ENCODE data around the gene IFI27L2.

Gene IFI27L2

GRCh38 chr14:94173885-94174603 lies 44.6 kb upstream of the IFI27L2 start, which contains the start of gene PPP4R4:
PPP4R4 (plus strand) TSS chr14:94174322; CDS start chr14:94174466, 144 bp downstream.
- TF ChIP-seq, protein P1, sequence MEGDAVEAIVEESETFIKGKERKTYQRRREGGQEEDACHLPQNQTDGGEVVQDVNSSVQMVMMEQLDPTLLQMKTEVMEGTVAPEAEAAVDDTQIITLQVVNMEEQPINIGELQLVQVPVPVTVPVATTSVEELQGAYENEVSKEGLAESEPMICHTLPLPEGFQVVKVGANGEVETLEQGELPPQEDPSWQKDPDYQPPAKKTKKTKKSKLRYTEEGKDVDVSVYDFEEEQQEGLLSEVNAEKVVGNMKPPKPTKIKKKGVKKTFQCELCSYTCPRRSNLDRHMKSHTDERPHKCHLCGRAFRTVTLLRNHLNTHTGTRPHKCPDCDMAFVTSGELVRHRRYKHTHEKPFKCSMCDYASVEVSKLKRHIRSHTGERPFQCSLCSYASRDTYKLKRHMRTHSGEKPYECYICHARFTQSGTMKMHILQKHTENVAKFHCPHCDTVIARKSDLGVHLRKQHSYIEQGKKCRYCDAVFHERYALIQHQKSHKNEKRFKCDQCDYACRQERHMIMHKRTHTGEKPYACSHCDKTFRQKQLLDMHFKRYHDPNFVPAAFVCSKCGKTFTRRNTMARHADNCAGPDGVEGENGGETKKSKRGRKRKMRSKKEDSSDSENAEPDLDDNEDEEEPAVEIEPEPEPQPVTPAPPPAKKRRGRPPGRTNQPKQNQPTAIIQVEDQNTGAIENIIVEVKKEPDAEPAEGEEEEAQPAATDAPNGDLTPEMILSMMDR (conservative IDR thresholded peaks at IDR 0.05; ENCODE audit: low read length), result no peak
- peak within 1 kb of the TSS; percentile 56 for H3K4me3 ChIP-seq (ENCODE audit: low read length)
- peak; percentile 66 for DNase-seq (ENCODE audit: low read depth)

DNA sequence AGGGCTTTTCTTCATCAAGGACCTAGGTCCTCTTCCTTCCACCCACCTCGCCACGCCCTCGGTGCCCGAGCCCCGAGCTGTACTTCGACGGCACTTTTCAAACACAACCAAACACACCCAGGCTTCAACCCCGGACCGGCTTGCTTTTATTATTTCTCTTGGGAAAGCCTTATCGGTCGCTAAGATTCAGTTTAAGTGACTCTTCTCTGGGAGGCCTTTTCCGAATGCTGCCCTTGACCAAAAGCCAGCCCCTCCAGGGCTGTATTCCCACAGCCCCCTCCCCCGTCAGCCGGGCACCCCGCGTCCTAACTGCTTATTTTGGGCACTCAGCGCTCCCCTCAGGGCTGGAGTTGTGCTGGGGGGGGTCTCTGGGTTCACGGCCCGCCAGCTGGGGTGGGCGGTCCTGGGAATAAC lies 44.1 kb upstream of the IFI27L2 start:
- peak overlapping the region; percentile 56 for H3K4me3 ChIP-seq (ENCODE audit: low read length)
- no peak for DNase-seq (ENCODE audit: low read depth)
- TF ChIP-seq, protein P1 (conservative IDR thresholded peaks at IDR 0.05; ENCODE audit: low read length), result no peak

GRCh38 chr14:94172545-94172944 lies 43.1 kb upstream of the IFI27L2 start:
- no peak overlapping the region for H3K4me3 ChIP-seq (ENCODE audit: low read length)
- TF ChIP-seq, protein P1 (conservative IDR thresholded peaks at IDR 0.05; ENCODE audit: low read length), result no peak
- DNase-seq (ENCODE audit: low read depth), result no peak

GRCh38 chr14:94171208-94171607 lies 41.8 kb upstream of the IFI27L2 start:
- H3K4me3 ChIP-seq (ENCODE audit: low read length), result no peak overlapping the region
- DNase-seq (ENCODE audit: low read depth), result peak; percentile 34
- TF ChIP-seq, protein P1 (conservative IDR thresholded peaks at IDR 0.05; ENCODE audit: low read length), result no peak

DNA sequence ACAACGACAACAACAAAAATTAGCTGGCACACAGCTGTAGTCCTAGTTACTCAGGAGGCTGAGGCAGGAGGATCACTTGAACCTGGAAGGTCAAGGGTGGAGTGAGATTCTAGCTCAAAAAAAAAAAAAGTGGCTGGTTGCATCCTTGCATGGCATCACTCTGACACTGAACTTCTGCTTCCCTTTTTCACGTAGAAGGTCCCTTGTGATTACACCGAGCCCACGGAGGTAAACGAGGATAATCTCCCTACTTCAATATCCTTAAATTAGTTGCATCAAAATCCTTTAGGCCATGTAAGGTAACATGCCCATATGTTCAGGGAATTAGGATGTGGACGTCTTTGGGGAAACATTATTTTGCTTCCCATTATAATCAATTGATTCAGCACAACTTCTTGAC lies 40.7 kb upstream of the IFI27L2 start:
- no peak for DNase-seq (ENCODE audit: low read depth)
- no peak overlapping the region for H3K4me3 ChIP-seq (ENCODE audit: low read length)
- TF ChIP-seq, protein P1 (conservative IDR thresholded peaks at IDR 0.05; ENCODE audit: low read length), result no peak

DNA sequence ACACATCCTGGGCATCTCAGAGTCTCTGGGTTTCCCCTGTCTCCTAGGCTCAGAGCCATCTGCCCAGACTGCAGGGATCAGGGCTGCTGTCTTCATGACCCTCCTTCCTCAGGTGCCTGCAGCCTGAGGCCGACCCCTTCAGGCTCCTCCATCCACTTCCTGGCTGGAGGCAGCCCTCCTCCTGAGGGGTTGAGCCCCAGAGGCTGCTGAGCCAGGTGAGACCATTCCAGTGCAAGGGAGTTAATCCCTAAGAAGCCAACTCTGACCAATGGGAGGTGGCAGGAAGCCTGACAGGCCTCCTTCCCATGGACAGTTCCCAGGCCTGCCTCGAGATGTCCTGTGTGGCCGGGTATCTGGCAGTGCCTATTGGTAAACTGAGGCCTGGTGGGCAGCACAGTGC lies 36.3 kb upstream of the IFI27L2 start:
- DNase-seq (ENCODE audit: low read depth), result no peak
- H3K4me3 ChIP-seq (ENCODE audit: low read length), result no peak overlapping the region
- TF ChIP-seq, protein P1 (conservative IDR thresholded peaks at IDR 0.05; ENCODE audit: low read length), result no peak

All from AG10803 (cell line).